OCI-LY7 (cell line): ENCODE measurements around the gene CRACDL. TPM values are rescaled to one million over a fixed set of nuclear protein-coding genes. Genes with fewer than 3 reads are reported as not detected.

ENCODE experiments used
- BruUV-seq: library from RNA; stranded (reverse); fragments of 400-500 nt; replicated peaks from 2 replicates; lab custom pipeline; 2021; lab: Mats Ljungman, UMichigan
- CTCF ChIA-PET: fragments of 300-600 bp; sonication (Branson Sonifier 250); formaldehyde crosslinking; loops from one replicate; lab custom pipeline; 2022; ENCODE audit warnings: antibody characterized with exemption; ENCODE audit not compliant: unreplicated experiment; lab: Charles Lee
- POLR2A ChIA-PET: fragments of 300-600 bp; sonication (Branson Sonifier 250); formaldehyde crosslinking; loops from one replicate; lab custom pipeline; 2022; ENCODE audit warnings: antibody characterized with exemption; lab: Charles Lee
- DNase-seq: peaks from one replicate; pipeline ENCODE4 v3.0.0-alpha.2; 2015; ENCODE audit warnings: low spot score
- H2AFZ ChIP-seq: fragments of 200-600 bp; sonication (generic), shearing (Covaris generic); 2 replicates; pipeline ENCODE4 v1.6.1; 2014; ENCODE audit warnings: mild to moderate bottlenecking, antibody characterized with exemption, low read length, moderate library complexity
- H3K27ac ChIP-seq: fragments of 200-600 bp; sonication (generic); 2 replicates; pipeline ENCODE4 v1.5.1; 2014; ENCODE audit warnings: mixed run types, low read depth, mild to moderate bottlenecking, moderate library complexity, low read length, inconsistent platforms; ENCODE audit not compliant: poor library complexity, severe bottlenecking
- H3K36me3 ChIP-seq: fragments of 200-600 bp; sonication (generic); 2 replicates; pipeline ENCODE4 v1.6.1; 2014; ENCODE audit warnings: mild to moderate bottlenecking, antibody characterized with exemption, low read length, moderate library complexity, mixed read lengths; ENCODE audit not compliant: insufficient read depth
- H3K4me1 ChIP-seq: fragments of 200-600 bp; sonication (generic); 2 replicates; pipeline ENCODE4 v1.5.1; 2014; ENCODE audit warnings: mild to moderate bottlenecking, low read length; ENCODE audit not compliant: insufficient read depth, poor library complexity, severe bottlenecking
- H3K4me2 ChIP-seq: fragments of 200-600 bp; sonication (generic); 2 replicates; pipeline ENCODE4 v1.6.1; 2014; ENCODE audit warnings: mild to moderate bottlenecking, low read length
- H3K4me3 ChIP-seq: fragments of 200-600 bp; sonication (generic); 2 replicates; pipeline ENCODE4 v1.5.1; 2014; ENCODE audit warnings: mild to moderate bottlenecking, low read depth, low read length; ENCODE audit not compliant: poor library complexity, severe bottlenecking
- H3K79me2 ChIP-seq: fragments of 200-600 bp; sonication (generic); 2 replicates; pipeline ENCODE4 v1.6.1; 2016; ENCODE audit warnings: low read depth, mild to moderate bottlenecking, low read length, moderate library complexity, mixed read lengths; ENCODE audit not compliant: insufficient read depth
- H3K9me2 ChIP-seq: fragments of 200-600 bp; sonication (generic); 2 replicates; pipeline ENCODE4 v1.6.1; 2016; ENCODE audit warnings: mild to moderate bottlenecking, low read length, mixed read lengths; ENCODE audit not compliant: insufficient read depth
- H3K9me3 ChIP-seq: fragments of 200-600 bp; sonication (generic); 2 replicates; pipeline ENCODE4 v1.6.1; 2014; ENCODE audit warnings: mild to moderate bottlenecking, mixed run types, low read length, mixed read lengths
- H4K20me1 ChIP-seq: fragments of 200-600 bp; sonication (generic); 2 replicates; pipeline ENCODE4 v1.6.1; 2014; ENCODE audit warnings: mild to moderate bottlenecking, antibody characterized with exemption, low read length, moderate library complexity, mixed read lengths; ENCODE audit not compliant: insufficient read depth
- EZH2phosphoT487 ChIP-seq: fragments of 200-600 bp; sonication (generic); IDR thresholded peaks from 2 replicates; pipeline ENCODE4 v1.6.1; 2018; ENCODE audit warnings: low read depth, borderline replicate concordance, mild to moderate bottlenecking, mixed run types, antibody characterized with exemption, low read length, moderate library complexity, mixed read lengths
- intact Hi-C: fragments of 100-400 bp; cut with micrococcal nuclease; formaldehyde crosslinking; loops from one replicate; pipeline ENCODE4 v1.10.0; 2022; ENCODE audit not compliant: unreplicated experiment
- total RNA-seq, 2 experiments: library from RNA; depleted of rRNA in 1 of 2; stranded (reverse); fragments of >200 nt in 1 of 2; shearing (Covaris generic) in 1 of 2; gene quantifications; 2 replicates each; pipeline ENCODE4 v1.2.3, GENCODE V29; 2014 to 2022
- TF ChIP-seq, protein P1 (sequence below): fragments of 200-600 bp; sonication (generic); conservative IDR thresholded peaks from 2 replicates; pipeline ENCODE4 v1.5.1; 2014; ENCODE audit warnings: mild to moderate bottlenecking, antibody characterized with exemption, low read length, moderate library complexity, mixed read lengths

CRACDL gene
- total RNA-seq, 2 experiments from 2014 or later: 0.03 to 0.13 TPM

DNA sequence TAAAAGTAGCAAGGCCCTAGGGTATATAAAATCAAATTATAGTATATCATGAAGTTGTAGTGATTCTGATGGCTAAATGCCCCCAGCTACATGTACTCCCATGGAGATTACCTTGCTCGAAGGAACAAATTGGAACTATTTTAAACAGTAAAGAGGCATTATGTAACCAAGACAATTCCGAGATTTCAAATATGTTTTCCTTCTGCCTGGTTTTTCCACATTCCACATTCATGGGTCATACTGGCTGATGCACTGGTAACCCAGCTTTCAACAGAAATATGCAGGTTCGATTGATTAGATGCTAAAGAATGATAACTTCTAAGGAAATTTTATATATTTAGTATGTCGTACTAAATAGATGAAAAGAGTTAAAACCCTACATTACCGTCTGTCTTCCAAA lies 142.8 kb downstream of the CRACDL start:
- no peak overlapping the region for H3K27ac ChIP-seq
- no peaks in the 10 kb centered on the region for H3K79me2 ChIP-seq
- peaks cover 9% of the 10 kb centered on the region for H3K4me1 ChIP-seq
- CTCF ChIA-PET: no interaction called here
- POLR2A ChIA-PET: no interaction called here
- no peaks in the 10 kb centered on the region for H3K9me2 ChIP-seq
- no peak for TF ChIP-seq EZH2phosphoT487
- TF ChIP-seq, protein P1, sequence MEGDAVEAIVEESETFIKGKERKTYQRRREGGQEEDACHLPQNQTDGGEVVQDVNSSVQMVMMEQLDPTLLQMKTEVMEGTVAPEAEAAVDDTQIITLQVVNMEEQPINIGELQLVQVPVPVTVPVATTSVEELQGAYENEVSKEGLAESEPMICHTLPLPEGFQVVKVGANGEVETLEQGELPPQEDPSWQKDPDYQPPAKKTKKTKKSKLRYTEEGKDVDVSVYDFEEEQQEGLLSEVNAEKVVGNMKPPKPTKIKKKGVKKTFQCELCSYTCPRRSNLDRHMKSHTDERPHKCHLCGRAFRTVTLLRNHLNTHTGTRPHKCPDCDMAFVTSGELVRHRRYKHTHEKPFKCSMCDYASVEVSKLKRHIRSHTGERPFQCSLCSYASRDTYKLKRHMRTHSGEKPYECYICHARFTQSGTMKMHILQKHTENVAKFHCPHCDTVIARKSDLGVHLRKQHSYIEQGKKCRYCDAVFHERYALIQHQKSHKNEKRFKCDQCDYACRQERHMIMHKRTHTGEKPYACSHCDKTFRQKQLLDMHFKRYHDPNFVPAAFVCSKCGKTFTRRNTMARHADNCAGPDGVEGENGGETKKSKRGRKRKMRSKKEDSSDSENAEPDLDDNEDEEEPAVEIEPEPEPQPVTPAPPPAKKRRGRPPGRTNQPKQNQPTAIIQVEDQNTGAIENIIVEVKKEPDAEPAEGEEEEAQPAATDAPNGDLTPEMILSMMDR: no peak
- H3K4me3 ChIP-seq: no peak overlapping the region
- no peaks in the 10 kb centered on the region for H3K9me3 ChIP-seq
- no peaks in the 10 kb centered on the region for H4K20me1 ChIP-seq
- no peak overlapping the region for H2AFZ ChIP-seq
- no TSS peak for BruUV-seq
- H3K36me3 ChIP-seq: no peaks in the 10 kb centered on the region
- intact Hi-C loops: no loop called here
- no peak for DNase-seq
- no peak overlapping the region for H3K4me2 ChIP-seq

DNA sequence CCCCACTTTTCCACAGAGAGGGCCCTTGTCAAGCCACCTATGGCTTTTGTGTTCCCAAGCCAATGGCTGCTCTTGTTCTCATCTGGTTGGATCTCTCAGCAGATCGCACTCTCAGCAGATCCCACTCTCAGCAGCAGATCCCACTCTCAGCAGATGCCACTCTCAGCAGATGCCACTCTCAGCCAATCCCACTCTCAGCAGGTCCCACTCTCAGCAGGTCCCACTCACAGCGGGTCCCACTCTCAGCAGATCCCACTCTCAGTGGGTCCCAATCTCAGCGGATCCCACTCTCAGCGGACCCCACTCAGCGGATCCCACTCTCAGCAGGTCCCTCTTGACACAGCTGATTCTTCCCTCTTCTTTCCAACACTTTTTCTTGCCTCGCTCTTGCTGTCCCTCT lies 145.8 kb downstream of the CRACDL start:
- Histone ChIP-seq H2AFZ (no peak overlapping the region), H4K20me1 (no peaks in the 10 kb centered on the region), H3K9me3 (no peaks in the 10 kb centered on the region), H3K27ac (no peak overlapping the region), H3K4me3 (no peak overlapping the region), H3K36me3 (no peaks in the 10 kb centered on the region), H3K4me1 (peaks cover 7% of the 10 kb centered on the region), H3K9me2 (no peaks in the 10 kb centered on the region), H3K79me2 (no peaks in the 10 kb centered on the region), H3K4me2 (no peak overlapping the region)
- TF ChIP-seq EZH2phosphoT487: no peak
- TF ChIP-seq, protein P1: no peak
- no peak for DNase-seq
- BruUV-seq: no TSS peak
- intact Hi-C loops: no loop called here
- ChIA-PET POLR2A (no interaction called here), CTCF (no interaction called here)

DNA sequence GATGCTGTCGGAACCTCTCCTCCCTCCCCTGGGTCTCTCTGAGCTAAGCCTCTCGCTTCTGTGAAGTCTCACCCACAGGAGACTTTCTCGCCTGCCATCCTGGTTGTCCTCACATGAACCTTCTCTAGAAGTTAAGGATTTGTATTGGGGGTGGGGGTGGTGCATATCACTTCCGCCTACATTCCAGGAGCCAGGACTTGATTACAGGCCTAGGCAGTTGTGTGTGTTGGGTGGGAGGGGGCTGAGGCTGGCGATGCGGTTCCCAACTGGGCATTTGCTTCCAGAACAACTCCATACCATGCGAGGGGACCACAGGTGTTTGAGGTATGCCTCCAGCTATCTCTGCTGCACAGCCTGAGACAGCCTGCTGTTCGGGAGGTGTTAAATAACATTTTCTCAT lies 148.3 kb downstream of the CRACDL start:
- ChIA-PET CTCF (no interaction called here), POLR2A (interaction anchor here (0.6 to 0.7 kb wide), 4 partner anchors 15 to 43 kb away, joined by 3 to 6 read pairs (median 4); no protein-coding TSS in a partner anchor)
- TF ChIP-seq, protein P1: no peak
- TF ChIP-seq EZH2phosphoT487: no peak
- no peak overlapping the region for H3K4me2 ChIP-seq
- H3K79me2 ChIP-seq: no peaks in the 10 kb centered on the region
- H3K9me2 ChIP-seq: no peaks in the 10 kb centered on the region
- peaks cover 7% of the 10 kb centered on the region for H3K4me1 ChIP-seq
- no TSS peak for BruUV-seq
- intact Hi-C loops: no loop called here
- H3K4me3 ChIP-seq: no peak overlapping the region
- H3K27ac ChIP-seq: no peak overlapping the region
- H4K20me1 ChIP-seq: no peaks in the 10 kb centered on the region
- DNase-seq: no peak
- H3K36me3 ChIP-seq: no peaks in the 10 kb centered on the region
- H2AFZ ChIP-seq: no peak overlapping the region
- H3K9me3 ChIP-seq: peaks cover 1% of the 10 kb centered on the region; the same call in 1 of the 2 replicates
